ENCODE measurements around the gene RPS6KL1. TPM values are rescaled to one million over a fixed set of nuclear protein-coding genes. Genes with fewer than 3 reads are reported as not detected.

RPS6KL1 gene
- total RNA-seq, 1 experiment from 2014 or later = 16.4 TPM

- BruUV-seq (replicated peaks) = no TSS peak
- no peak overlapping the region for H3K27ac Mint-ChIP-seq (ENCODE audit: unreplicated experiment)
- CTCF ChIA-PET = no interaction called here
- intact Hi-C loops (cut with micrococcal nuclease; ENCODE audit: unreplicated experiment) = no loop called here
- no peak for DNase-seq
- TF ChIP-seq CTCF (IDR thresholded peaks at IDR 0.05; ENCODE audit: unreplicated experiment) = no peak
- no peak overlapping the region for H3K4me3 Mint-ChIP-seq (ENCODE audit: low read depth, unreplicated experiment)
- H3K36me3 Mint-ChIP-seq (ENCODE audit: insufficient read depth, unreplicated experiment) = peaks cover 36% of the 10 kb centered on the region
- H3K9me3 Mint-ChIP-seq (ENCODE audit: low read depth, unreplicated experiment) = no peaks in the 10 kb centered on the region
- no peaks in the 10 kb centered on the region for H3K27me3 Mint-ChIP-seq (ENCODE audit: unreplicated experiment)
- peaks cover 13% of the 10 kb centered on the region for H3K4me1 Mint-ChIP-seq (ENCODE audit: low read depth, unreplicated experiment)
These were observed 31.2 kb downstream of the RPS6KL1 start for GRCh38 chr14:74891870-74892269.

DNA sequence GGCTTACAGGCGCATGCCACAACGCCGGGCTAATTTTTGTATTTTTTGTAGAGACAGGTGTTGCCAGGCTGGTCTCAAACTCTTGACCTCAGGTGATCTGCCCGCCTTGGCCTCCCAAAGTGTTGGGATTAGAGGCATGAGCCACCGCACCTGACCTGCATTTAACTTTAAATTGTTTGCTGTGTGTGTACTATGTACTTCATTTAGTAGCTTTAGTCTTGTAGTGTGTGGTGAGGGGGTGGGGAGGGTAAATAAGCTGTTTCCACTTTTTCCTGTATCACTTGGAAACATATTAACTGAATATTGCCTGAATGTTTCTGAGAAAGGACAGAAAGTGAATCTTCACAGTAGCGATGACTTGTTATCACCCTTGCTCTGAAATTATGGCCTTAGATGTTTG is 32.8 kb downstream of the RPS6KL1 start:
- Mint-ChIP-seq H3K4me3 (ENCODE audit: low read depth, unreplicated experiment) (no peak overlapping the region), H3K27me3 (ENCODE audit: unreplicated experiment) (no peaks in the 10 kb centered on the region), H3K4me1 (ENCODE audit: low read depth, unreplicated experiment) (peaks cover 25% of the 10 kb centered on the region), H3K9me3 (ENCODE audit: low read depth, unreplicated experiment) (no peaks in the 10 kb centered on the region), H3K27ac (ENCODE audit: unreplicated experiment) (no peak overlapping the region), H3K36me3 (ENCODE audit: insufficient read depth, unreplicated experiment) (peaks cover 30% of the 10 kb centered on the region)
- BruUV-seq (replicated peaks) = no TSS peak
- intact Hi-C loops (cut with micrococcal nuclease; ENCODE audit: unreplicated experiment) = no loop called here
- no peak for DNase-seq
- CTCF ChIA-PET = interaction anchor here (0.7 kb wide), 1 partner anchor 359 kb away, joined by 5 read pairs; no protein-coding TSS in a partner anchor
- no peak for TF ChIP-seq CTCF (IDR thresholded peaks at IDR 0.05; ENCODE audit: unreplicated experiment)

DNA sequence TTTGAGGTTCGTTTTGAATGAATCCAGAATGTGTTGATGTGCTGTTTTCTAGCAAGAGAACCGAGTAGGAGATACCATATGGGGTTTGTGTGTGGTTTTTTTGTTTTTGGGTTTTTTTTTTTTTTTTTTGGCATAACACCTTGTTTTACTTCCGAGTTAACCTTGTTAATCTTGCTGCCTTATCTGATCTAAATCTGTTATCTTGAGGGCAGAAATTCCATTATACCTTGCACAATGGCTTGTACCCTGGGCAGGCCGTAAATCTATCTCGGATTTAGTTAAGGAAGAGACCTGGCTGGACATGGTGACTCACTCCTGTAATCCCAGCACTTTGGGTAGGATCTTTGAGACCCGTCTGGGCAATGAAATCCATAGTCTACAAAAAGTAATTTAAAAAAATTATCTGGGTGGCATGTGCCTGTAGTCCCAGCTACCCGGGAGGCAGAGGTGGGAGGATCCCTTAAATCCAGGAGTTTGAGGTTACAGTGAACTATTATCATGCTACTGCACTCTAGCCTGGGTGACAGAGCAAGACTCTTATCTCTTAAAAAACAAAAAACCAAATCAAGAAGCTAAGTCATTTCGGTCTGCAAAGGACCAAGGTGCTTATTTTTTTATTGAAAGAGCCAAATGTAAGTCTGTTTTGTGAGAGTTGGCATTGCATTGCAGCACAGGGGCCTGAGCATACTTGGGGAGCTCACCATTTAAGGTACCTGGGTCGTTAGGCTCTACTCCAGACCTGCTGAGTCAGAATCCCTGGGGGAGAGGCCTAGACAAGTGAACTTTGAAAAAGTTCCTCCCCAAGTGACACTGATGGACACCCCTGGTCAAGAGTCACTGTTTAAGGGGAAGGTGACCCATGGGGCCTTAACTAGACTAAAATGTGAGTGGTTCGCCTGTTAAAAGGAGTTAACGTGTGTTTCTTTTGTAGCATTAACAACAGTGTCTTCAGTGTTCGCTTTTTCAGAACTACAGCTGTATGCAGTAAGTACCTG is 34.6 kb downstream of the RPS6KL1 start:
- CTCF ChIA-PET = interaction anchor here (0.7 kb wide), 1 partner anchor 1791 kb away, joined by 3 read pairs; no protein-coding TSS in a partner anchor
- Mint-ChIP-seq H3K4me3 (ENCODE audit: low read depth, unreplicated experiment) (no peak overlapping the region), H3K4me1 (ENCODE audit: low read depth, unreplicated experiment) (peaks cover 43% of the 10 kb centered on the region), H3K36me3 (ENCODE audit: insufficient read depth, unreplicated experiment) (peaks cover 36% of the 10 kb centered on the region), H3K9me3 (ENCODE audit: low read depth, unreplicated experiment) (no peaks in the 10 kb centered on the region), H3K27ac (ENCODE audit: unreplicated experiment) (no peak overlapping the region), H3K27me3 (ENCODE audit: unreplicated experiment) (no peaks in the 10 kb centered on the region)
- no TSS peak for BruUV-seq (replicated peaks)
- intact Hi-C loops (cut with micrococcal nuclease; ENCODE audit: unreplicated experiment) = no loop called here
- no peak for TF ChIP-seq CTCF (IDR thresholded peaks at IDR 0.05; ENCODE audit: unreplicated experiment)
- DNase-seq = no peak

DNA sequence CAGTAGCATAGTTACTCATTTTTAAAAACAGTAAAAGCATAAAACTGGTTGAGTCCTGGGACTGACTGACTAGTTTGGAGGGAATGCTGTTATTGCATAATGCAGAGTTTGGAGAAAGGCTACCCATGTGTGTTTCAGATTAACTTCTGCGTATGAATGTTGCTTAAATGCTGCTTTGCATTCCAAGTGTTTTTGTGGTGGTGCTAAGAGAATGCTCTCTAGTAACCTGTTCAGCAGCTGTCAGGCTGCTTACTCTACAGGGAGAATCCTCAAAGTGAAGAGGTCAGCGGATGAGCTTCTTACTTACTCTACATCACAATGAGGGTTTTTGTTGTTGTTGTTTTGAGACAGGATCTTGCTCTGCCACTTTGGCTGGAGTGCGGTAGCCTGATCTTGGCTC is 37.1 kb downstream of the RPS6KL1 start:
- H3K4me3 Mint-ChIP-seq (ENCODE audit: low read depth, unreplicated experiment) = no peak overlapping the region
- peaks cover 56% of the 10 kb centered on the region for H3K4me1 Mint-ChIP-seq (ENCODE audit: low read depth, unreplicated experiment)
- DNase-seq = no peak
- intact Hi-C loops (cut with micrococcal nuclease; ENCODE audit: unreplicated experiment) = no loop called here
- H3K36me3 Mint-ChIP-seq (ENCODE audit: insufficient read depth, unreplicated experiment) = peaks cover 54% of the 10 kb centered on the region
- no peak for TF ChIP-seq CTCF (IDR thresholded peaks at IDR 0.05; ENCODE audit: unreplicated experiment)
- H3K9me3 Mint-ChIP-seq (ENCODE audit: low read depth, unreplicated experiment) = no peaks in the 10 kb centered on the region
- H3K27me3 Mint-ChIP-seq (ENCODE audit: unreplicated experiment) = no peaks in the 10 kb centered on the region
- no peak overlapping the region for H3K27ac Mint-ChIP-seq (ENCODE audit: unreplicated experiment)
- CTCF ChIA-PET = no interaction called here
- BruUV-seq (replicated peaks) = no TSS peak

Measured in Calu3 (cell line).